ENCODE measurements around the gene ABO.
"Not testable (repeated sequence)": the region's sequence is repeated elsewhere in the genome, so short reads cannot be mapped to it uniquely, and the experiment has no call there.

Gene ABO

DNA sequence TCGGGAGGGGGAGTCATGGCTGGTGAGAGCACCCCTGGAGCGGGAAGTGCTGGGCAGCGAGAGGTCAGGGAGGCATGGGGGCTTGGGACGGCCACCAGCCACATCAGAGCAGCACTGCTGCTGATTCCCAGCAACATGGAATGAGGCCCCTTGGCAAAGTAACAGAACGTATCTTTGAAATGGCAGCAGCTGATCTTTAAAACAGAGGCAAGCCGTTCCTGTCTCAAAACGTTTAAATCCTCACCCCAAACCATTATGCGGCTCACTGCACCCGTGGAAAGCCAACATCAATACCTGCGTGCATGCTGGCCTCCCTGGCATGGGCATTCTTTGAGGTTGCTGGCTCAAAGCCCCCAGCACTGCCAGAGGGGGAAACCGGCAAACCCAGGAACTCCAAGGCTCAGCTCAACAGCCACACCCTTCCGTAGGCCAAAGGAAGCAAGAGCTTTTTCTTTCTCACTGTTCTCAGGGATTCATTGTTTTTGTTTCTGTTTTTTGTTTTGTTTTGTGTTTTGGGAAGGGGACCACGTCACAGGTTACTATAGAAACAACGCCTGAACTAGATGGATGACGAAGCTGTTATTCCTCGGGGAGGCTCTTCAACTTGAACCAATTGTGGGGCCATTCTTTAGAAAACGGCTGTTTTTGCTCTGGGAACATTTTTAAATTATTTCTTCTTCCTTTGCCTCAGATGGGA, 37.8 kb downstream of the ABO start:
- ChIA-PET POLR2A (no interaction called here), CTCF (interaction anchor here (3.1 kb wide), 1 partner anchor 50 kb away, joined by 16 read pairs; no protein-coding TSS in a partner anchor)
- DNase-seq (ENCODE audit: extremely low spot score): no peak
- no peak for TF ChIP-seq CTCF (IDR thresholded peaks at IDR 0.05; ENCODE audit: control extremely low read depth, extremely low read depth, low read depth, missing control alignments)

DNA sequence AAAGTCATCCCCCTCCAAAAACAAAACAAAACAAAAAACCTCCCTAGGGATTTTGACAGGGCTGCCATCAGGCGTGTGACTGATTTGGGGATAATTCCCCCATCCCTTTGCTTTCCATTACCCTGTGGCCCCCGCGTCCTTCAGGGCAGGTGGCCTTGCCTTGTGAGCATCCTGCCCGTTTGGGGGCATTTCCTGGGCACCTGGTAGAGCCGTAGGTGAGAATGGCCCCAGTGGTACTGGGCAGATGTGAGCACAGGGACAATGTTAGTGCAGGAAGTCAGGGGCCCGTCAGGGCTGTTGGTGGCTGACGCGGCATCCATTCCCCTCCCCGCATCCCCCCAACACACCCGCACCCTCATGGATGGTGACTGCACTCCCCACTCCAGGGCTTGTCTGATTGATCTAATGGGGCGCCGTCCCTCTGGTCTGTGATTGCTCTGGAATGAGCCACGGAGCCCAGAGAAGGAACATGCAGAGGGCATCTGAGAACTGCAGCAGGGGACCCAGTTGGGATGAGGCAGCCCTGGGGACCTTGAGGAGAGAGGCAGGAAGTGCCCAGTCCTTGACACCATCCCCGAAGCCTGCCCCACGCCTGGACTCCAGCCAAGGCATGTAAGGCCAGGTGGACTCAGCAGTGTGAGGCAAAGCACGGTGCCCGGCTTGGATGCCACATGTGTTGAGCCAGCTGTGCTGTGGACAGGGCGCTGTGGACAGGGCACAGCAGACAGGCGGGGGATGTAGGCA, 38.5 kb downstream of the ABO start:
- POLR2A ChIA-PET, CTCF ChIA-PET: not testable (repeated sequence)

GRCh38 chr9:133235549-133236222, 39.3 kb downstream of the ABO start:
- ChIA-PET POLR2A (no interaction called here), CTCF (no interaction called here)
- TF ChIP-seq CTCF (IDR thresholded peaks at IDR 0.05; ENCODE audit: control extremely low read depth, extremely low read depth, low read depth, missing control alignments): no peak
- no peak for DNase-seq (ENCODE audit: extremely low spot score)

More for the DNA sequence above, 38.5 kb downstream of the ABO start:
- DNase-seq (ENCODE audit: extremely low spot score): not testable (repeated sequence)

DNA sequence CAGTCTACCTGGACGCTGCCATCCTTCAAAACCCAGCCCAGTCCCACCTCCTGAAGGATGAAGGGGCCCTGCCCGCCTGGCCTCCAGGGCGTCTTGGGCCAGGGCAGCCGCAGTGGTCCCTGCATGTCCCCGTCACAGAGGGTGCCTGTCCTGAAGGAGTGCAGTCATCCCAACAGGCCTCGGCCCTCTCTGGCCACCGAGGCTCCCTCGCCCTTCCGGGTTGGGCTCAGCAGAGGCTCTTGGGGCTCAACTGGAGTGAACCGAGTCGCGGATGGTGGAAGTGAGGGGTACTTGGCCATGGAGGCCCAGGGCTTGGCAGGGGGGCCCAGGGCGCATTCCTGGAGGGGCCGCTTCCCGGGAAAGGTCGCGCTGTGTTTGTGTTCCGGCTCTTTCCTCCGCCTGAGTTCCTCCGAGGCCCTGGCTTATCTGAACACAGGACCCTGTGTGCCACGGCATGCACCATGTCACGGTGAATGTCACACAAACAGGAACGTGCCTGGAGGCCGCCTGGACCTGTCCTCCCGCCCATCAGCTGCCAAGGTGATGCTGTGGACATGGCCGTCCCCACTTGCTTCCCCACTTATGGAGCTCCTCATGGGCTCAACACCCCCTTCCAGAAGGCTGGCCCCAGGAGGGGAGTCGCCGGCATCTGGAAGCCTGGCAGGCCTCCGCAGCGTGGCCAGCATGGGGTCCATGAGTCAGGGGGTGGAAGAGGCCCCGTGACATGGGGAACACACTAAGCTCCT, 40.3 kb downstream of the ABO start:
- TF ChIP-seq CTCF (IDR thresholded peaks at IDR 0.05; ENCODE audit: control extremely low read depth, extremely low read depth, low read depth, missing control alignments): no peak
- CTCF ChIA-PET: no interaction called here

DNA sequence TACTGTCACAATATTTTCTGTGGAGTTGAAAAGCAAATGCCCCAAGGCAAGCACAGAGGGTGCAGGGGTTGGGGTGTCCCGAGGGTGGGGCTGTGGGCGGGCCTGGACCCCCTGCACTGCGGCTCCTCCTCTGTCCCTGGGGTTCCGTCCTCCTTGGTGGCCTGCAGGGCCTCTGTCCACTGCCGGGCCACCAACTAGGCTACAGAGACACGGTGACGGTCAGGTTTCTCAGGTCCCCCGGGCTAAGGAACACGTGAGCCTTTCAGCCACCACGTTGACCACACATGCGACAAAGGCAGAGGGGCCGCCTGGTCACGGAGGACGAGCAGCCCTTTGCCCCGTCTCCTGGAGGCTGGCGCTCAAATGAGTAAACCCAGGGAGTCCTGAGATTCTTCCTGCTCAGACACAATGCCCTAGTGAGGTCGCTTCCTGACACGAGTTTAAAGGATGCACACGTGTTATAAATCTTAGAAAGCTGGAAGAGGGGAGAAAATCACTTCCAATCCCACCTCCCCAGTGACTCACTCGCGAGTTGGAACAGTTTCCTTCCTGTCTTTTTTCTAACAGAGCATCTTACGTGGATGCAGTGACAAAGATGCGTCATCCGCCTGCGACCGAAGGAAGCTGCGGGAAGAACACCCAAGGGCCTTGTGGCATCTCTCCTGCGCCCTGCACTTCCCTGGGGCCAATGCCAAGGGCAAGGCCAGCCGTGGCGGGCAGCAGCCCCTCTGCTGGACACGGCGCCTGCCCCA, 41.1 kb downstream of the ABO start:
- no peak for TF ChIP-seq CTCF (IDR thresholded peaks at IDR 0.05; ENCODE audit: control extremely low read depth, extremely low read depth, low read depth, missing control alignments)
- ChIA-PET CTCF (no interaction called here), POLR2A (no interaction called here)
- DNase-seq (ENCODE audit: extremely low spot score): no peak

More for the DNA sequence above, 40.3 kb downstream of the ABO start:
- no peak for DNase-seq (ENCODE audit: extremely low spot score)
- POLR2A ChIA-PET: no interaction called here

DNA sequence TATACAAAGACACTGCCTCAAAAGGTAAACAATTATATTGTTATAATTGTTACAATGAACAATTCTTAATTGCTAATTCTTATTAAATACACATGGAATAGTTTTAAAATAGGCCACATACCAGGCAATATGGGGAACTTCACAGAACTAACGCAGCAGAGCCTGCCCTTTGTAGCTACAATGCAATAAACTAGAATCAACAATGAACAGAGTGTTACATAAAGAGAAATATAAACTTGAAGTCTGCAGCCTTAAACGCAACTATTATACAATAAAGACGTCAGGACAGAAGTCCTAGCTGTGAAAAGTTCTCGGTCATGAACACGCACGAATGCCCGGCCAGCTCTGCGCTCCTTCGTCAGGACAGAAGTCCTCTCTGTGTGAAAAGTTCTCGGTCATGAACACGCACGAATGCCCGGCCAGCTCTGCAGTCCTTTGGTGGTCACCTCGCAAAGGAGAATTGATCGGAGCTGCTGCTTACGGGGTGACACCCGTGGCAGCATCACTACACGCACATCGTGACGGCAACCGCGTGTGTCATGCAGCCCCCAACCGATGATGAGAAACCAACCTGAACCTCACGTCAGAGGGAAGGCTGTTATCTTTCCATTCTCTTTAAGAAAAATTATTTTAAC, 43.0 kb downstream of the ABO start:
- CTCF ChIA-PET; DNase-seq (ENCODE audit: extremely low spot score); POLR2A ChIA-PET: not testable (repeated sequence)

DNA sequence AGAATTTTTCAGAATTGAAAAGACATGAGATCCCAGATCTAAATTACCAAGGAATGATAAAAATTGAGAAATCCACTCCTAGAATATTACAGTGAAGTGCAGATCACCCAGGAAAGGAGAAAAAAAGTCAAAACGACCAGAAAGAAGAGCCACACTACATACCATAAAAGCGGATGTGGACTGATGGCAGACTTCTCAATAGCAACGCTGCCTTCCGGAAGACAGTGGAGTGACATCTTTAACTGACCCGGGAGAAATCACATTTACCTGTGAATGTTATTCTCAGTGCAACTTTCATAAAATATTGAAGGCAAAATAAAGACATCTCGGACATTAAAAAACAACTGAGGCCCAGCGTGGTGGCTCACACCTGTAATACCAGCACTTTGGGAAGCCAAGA, 44.5 kb downstream of the ABO start:
- CTCF ChIA-PET: interaction anchor here (2.2 kb wide), 1 partner anchor 9 kb away, joined by 6 read pairs; no protein-coding TSS in a partner anchor
- POLR2A ChIA-PET; DNase-seq (ENCODE audit: extremely low spot score): not testable (repeated sequence)

Measured in GM10248 (cell line).